HG02973 (cell line): ENCODE measurements around the gene TUBGCP6.

Experiments
- ATAC-seq: cut with Tn5 transposase; IDR thresholded peaks from one replicate; pipeline ENCODE4 v1.9.1; 2021; ENCODE audit warnings: moderate library complexity; ENCODE audit not compliant: unreplicated experiment

TUBGCP6 gene

GRCh38 chr22:50251477-50252081 lies 6.8 kb upstream of the TUBGCP6 start:
- ATAC-seq = no peak

DNA sequence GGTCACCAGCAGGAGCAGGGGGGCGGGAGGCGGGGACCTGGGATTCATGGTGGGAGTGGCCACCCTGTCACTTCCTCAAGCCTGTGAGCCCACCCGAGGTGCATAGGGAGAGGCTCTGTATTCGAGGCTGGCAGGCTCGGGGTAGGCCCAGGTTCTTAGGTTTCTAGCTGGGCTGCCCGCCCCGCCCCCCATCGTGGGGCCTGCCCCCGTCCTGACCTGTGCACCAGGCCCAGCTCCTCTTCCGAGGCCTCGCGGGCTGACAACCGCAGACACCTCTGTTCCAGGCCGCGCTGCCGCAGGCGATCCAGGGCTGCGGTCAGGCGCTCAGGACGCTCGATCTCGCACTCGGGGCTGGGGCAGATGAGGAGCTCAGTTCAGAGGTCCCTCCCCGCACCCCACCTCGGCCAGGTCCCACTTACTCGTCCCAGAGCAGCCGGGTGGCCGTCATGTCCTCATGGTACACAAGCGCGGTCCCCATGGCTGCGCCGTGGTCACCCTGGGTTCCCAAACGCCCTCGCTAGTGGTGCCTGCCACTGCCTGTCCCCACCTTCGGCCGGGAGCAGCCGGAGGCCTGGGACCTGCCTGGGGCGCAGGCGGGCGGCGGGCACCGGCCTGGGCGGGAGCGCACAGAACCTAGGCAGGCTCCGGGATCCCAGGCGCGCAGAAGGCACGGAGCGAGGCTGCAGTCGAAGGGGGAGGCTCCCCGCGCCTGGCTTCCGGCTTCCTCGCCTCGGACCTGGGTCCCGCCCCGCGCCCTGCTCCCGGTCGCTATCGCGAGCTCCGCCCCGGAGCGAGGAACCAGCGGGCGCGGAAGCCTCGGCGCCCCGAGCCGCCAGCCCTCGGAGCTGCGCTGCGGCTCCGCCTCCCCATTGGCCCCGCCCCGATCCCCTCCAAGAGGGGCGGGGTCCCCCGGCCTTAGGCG lies 6.0 kb upstream of the TUBGCP6 start, which contains the start of gene HDAC10:
Gene HDAC10, minus strand, starts transcription at position 711 of the 922 bp plus-strand sequence. Its CDS starts 233 bp downstream, at position 478.
- no peak for ATAC-seq

DNA sequence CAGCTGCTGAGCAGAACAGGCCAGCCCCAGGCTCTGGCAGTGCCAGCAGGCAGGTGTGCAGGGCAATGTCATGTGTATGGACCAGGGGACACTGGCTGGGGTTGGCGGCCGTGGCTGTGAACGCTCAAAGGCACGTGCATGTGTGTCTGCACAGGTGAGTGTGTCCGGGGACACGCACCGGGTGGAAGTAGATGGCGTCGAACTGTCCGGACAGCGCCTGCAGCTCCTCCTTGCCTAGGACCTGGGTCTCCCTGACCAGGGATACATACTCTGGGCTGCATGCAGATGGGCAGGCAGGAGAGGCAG lies 5.4 kb upstream of the TUBGCP6 start:
- no peak for ATAC-seq

GRCh38 chr22:50249341-50250248 lies 4.8 kb upstream of the TUBGCP6 start:
- no peak for ATAC-seq

GRCh38 chr22:50248196-50249081 lies 3.6 kb upstream of the TUBGCP6 start:
- no peak for ATAC-seq

GRCh38 chr22:50247748-50248147 lies 2.9 kb upstream of the TUBGCP6 start:
- no peak for ATAC-seq

DNA sequence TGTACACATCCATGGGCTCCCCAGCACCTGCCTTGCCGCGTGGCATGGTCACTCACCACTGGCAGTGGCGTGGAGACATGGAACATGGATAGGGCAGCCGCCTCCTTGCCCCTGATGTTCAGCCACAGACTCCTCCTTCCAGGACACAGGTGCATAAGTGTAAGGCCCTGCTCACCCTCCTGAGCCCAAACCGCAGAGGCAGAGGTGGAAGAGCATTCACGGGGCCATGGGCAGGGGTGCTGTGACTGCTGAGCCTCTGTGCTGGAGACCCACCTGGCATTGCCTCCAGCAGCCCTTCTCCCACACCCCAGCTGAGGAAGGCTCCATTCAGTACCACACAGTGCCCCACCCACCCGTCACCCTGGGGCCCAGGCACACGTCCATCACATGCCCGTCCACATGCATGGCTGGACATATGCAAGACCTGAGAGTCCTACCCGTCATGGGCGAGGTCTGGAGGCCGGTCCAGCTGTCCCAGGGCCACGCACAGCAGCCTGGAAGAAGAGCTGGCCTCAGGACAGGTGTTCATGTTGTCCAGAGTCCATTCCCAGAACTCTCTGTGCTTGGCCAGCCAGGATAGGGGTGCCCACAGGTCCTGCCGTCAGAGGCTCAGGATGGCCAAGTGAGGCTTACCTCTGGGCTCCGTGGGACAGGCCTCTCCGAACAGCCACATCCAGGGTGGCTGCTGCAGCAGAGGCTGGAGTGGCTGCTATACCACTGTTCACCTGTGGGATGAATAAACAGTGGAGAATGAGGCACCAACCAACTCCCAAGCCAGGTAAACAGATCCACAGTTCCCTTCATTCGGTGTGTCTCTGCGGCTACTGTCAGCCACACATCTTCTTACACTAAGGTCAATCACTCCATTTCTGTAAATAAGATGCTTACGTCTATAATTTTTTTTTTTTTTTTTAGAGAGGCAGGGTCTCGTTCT lies 1.7 kb upstream of the TUBGCP6 start:
- ATAC-seq = no peak

DNA sequence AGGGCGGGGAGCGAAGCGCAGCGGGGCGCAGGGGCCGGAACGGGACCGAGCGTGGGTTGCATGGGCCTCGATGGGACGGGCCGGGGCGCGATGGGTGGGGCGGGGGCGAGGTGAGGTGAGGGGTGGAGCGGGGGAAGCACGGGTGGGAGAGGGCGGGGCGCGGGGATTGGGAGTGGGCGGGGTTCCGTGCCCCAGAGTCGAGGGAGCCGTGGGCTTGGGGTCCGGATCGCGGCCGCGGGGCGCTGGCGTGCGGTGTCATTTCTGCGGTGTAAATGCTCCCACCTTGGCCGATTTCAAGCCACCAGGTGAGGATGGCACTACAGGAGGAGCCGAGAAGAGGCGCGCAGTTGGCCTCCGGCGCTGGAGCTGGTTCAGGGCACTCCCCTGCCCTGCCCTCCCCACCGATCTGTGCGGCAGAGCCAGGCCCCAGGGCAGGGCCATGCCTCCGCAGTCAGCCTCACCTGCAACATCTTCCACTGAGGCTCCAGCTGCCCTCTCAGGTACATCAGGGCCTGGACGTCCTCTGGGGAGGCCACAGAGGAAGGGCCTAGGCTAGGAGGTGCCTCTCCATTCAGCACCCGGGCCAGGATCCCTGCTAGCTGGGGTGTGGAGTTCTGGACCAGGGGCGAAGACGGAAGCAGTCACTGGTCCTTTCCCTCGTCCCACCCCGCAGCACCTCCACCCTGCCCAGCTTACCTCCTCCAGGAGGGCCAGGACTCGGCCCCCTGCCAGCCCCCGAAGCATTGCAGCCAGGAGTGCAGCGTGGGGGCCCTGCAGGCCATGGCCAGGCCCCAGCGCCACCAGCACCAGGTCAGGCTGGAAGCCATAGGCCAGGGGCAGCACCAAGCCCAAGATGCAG lies 620 bp upstream of the TUBGCP6 start:
- no peak for ATAC-seq

DNA sequence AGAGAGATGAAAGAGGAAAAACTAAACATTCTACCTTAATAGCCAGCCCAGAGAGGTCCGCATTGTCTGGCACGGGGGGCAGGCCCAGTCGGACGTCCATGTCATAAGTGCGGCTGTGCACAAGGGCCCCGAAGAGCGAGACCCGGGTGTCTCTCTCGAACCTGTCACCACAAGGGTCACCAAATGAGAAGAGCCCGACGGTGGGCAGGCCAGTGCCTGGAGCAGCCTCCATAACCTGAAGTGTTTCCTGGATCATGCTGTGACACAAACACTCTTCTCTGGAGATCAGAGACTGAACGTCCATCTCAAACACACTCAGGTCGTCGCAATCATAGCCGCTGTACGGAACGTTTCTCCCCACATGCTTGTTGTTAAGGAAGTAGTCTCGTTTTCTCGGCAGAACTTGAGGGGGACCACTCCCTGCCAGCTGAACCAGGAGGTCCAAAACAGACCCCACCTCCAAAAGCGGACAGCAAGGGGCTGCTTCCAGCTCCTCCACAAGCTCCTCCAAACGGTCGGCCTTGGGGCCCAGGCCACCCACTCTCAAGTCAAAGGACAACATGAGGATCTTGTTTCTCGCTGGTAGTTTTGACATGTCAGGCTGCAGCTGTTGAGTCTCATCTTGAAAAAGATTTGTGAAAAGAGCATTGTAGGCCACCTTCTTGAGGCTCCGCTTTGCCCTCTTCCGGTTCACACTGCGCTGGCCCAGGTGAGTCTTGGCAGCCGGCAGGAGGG lies 971 bp downstream of the TUBGCP6 start:
- ATAC-seq = no peak

DNA sequence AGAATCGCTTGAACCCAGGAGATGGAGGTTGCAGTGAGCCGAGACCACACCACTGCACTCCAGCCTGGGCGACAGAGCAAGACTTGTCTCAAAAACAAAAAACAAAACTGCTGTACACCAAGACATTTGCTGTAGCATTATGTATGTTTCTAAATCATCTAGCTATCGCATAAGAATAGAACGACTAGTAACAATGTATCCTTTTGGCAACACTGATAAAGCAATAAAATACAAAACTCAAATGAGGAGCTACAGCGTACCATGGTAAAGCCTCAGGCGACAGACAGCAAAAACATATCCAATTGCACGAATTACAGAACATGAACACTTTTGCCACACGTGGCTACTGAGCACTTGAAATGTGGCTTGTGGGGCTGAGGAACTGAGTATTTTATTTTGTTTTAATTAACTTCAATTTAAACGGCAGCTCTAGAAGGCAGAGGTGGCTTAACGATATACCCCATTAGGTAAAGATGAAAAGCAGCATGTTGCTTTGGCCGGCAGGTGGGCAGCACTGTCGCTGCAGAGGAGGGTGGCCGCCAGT lies 2.3 kb downstream of the TUBGCP6 start:
- no peak for ATAC-seq

- no peak for ATAC-seq
Measured at GRCh38 chr22:50238755-50239154, 6.1 kb downstream of the TUBGCP6 start.

DNA sequence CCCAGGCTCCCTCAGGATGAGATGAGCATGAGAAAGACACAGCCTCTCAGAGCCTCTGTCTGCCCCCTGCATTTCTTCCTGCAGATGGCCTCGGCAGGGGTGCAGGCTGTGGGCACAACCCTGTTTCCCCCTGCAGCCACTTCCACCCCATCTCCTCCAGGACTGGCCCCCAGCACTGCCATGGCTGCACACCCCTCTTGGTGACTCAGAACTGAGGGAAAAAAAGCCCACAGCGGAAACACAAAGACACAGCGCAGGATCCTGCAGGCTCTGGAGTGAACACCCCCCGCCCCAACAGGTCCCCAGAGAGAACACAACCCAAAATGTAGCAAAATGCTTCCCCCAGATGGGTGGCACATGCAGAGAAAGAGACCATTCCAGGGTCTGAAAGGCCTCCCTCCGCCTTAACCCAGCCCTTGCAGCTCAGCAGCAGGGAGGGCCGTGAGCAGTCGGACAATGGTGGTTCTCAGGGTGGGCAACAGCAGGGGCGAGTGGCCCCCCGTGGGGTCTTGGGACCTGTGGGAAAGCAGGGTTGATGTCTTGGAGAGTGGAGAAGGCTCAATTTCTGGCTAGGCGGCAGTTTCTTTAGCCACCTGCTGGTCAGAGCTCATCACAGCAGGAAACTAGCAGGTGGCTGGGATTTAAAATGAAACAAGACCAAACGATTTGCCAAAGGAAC lies 8.0 kb downstream of the TUBGCP6 start:
- ATAC-seq = no peak

DNA sequence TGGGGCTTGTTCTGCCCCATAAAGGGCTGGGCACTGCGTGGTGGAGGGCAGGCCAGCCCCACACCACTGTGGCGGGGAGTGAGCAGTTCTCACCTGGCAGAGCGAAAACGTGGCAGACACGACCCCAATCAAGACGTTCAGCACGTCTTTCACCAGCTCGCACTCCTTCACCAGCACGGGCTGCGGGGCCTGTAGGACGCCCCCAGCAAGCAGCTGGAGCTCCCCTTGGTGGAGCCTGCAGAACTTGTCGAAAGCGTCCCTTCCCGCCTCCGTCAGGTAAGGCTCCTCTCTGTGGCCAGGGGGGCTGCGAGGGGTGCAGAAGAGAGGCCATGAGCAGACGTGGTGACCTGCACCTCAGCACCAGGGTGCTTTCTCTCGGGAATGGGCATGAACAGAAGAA lies 11.6 kb downstream of the TUBGCP6 start:
- no peak for ATAC-seq

DNA sequence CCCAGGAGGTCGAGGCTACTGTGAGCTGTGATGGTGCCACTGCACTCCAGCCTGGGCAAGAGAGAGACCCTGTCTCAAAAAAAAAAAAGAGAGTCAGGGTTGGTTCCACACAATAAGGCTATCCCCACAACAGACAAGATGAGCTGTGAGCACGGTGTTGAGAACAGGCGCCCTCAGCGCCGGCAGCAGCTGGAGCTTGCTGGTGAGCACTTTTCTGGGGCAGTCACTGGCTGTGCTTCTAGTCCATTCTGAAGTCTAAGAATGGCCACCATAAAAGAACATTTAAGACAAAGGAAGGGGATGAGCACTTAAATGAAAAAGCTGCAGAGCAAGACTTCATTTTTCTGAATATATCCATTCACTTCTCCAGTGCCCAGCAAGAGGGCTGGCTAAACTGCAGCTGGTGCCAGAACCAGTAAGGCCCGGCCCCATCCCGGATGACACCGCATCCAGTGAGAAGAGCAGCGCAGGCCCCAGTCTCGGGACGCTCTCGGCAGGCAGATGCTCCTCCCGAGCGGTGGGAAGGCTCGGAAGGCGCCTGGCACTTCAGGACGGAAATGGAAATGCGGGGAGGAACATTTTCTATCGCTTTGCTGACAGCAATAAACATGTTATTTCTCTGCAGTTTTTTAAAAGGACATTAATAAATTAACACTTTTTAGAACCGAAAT lies 12.2 kb downstream of the TUBGCP6 start:
- ATAC-seq = no peak

- no peak for ATAC-seq
Measured at GRCh38 chr22:50229370-50229769, 15.5 kb downstream of the TUBGCP6 start.

DNA sequence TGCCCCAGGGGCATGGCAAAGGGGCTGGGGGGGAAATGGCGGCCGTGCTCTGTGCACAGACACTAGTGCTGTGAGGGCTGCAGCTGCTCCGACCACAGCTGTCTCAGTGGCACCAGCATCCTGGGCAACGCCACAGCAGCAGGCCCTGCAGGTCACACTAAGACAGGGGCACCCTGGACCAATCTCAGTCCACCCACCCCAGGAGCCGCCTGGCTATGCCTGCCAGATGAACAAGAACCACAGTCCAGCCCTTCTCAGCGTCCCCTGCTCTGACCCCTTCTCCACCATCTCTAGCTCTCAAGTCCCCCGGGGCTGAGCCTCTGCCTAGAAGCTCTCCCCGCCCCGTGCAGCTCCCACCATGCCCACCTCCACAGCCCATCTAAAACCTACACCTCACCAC lies 16.5 kb downstream of the TUBGCP6 start:
- no peak for ATAC-seq
